PC-9 (cell line): Measurements from ENCODE around the gene GLB1L. TPM values are rescaled to one million over a fixed set of nuclear protein-coding genes. Genes with fewer than 3 reads are reported as not detected.
"Not testable (repeated sequence)": the region's sequence is repeated elsewhere in the genome, so short reads cannot be mapped to it uniquely, and the experiment has no call there.

Source experiments
- BruUV-seq: library from RNA; stranded (reverse); fragments of 400-500 nt; replicated peaks from 2 replicates; lab custom pipeline; 2021; lab: Mats Ljungman, UMichigan
- CTCF ChIA-PET: fragments of 300-600 bp; sonication (Branson Sonifier 250); formaldehyde crosslinking; loops from one replicate; lab custom pipeline; 2022; ENCODE audit warnings: antibody characterized with exemption; lab: Charles Lee
- POLR2A ChIA-PET: fragments of 300-600 bp; sonication (Branson Sonifier 250); formaldehyde crosslinking; loops from one replicate; lab custom pipeline; 2022; ENCODE audit warnings: antibody characterized with exemption; ENCODE audit not compliant: unreplicated experiment; lab: Charles Lee
- DNase-seq, 2 experiments: peaks; one replicate each; pipeline versions ENCODE4 v3.0.0 to v3.0.0-alpha.2; 2015 to 2022; ENCODE audit warnings: mixed read lengths in 1 of 2
- H2AFZ ChIP-seq: fragments of 200-600 bp; sonication (generic); 2 replicates; pipeline ENCODE4 v1.8.1; 2017; ENCODE audit warnings: antibody characterized with exemption
- H3F3A ChIP-seq: fragments of 200-600 bp; sonication (generic); 2 replicates; pipeline ENCODE4 v1.8.1; 2017; ENCODE audit warnings: antibody characterized with exemption, mild to moderate bottlenecking, low read depth; ENCODE audit not compliant: insufficient read depth
- H3K27ac ChIP-seq: fragments of 200-600 bp; sonication (generic); 2 replicates; pipeline ENCODE4 v1.6.1; 2016; ENCODE audit warnings: mixed run types
- H3K27me3 ChIP-seq: fragments of 200-600 bp; sonication (generic); 2 replicates; pipeline ENCODE4 v1.6.1; 2016; ENCODE audit warnings: low read depth, mixed run types; ENCODE audit not compliant: insufficient read depth
- H3K36me3 ChIP-seq: fragments of 200-600 bp; sonication (generic); 2 replicates; pipeline ENCODE4 v1.6.1; 2016; ENCODE audit warnings: low read depth, mixed run types
- H3K4me1 ChIP-seq: fragments of 200-600 bp; sonication (generic); replicated peaks from 2 replicates; pipeline ENCODE4 v1.6.1; 2016; ENCODE audit warnings: mixed run types; ENCODE audit not compliant: insufficient read depth
- H3K4me2 ChIP-seq: fragments of 200-600 bp; sonication (generic); 2 replicates; pipeline ENCODE4 v1.6.1; 2017; ENCODE audit warnings: mixed run types
- H3K4me3 ChIP-seq: fragments of 200-600 bp; sonication (generic); 2 replicates; pipeline ENCODE4 v1.6.1; 2016; ENCODE audit warnings: mixed run types
- H3K79me2 ChIP-seq: fragments of 200-600 bp; sonication (generic); 2 replicates; pipeline ENCODE4 v1.6.1; 2017; ENCODE audit warnings: low read depth, mixed run types
- H3K9me2 ChIP-seq: fragments of 200-600 bp; sonication (generic); 2 replicates; pipeline ENCODE4 v1.8.1; 2017; ENCODE audit warnings: mild to moderate bottlenecking; ENCODE audit not compliant: insufficient read depth
- H3K9me3 ChIP-seq: fragments of 200-600 bp; sonication (generic); 2 replicates; pipeline ENCODE4 v1.8.1; 2016; ENCODE audit warnings: low read depth; ENCODE audit not compliant: insufficient read depth
- H4K20me1 ChIP-seq: fragments of 200-600 bp; sonication (generic); 2 replicates; pipeline ENCODE4 v1.8.1; 2017; ENCODE audit not compliant: insufficient read depth
- CTCF ChIP-seq: fragments of 200-600 bp; sonication (generic); conservative IDR thresholded peaks from 2 replicates; pipeline ENCODE4 v1.6.1; 2017; ENCODE audit warnings: mixed run types, antibody characterized with exemption, mild to moderate bottlenecking, moderate library complexity
- EZH2 ChIP-seq: fragments of 200-600 bp; sonication (generic); IDR thresholded peaks from 2 replicates; pipeline ENCODE4 v1.8.0; 2017; ENCODE audit warnings: antibody characterized with exemption, low read depth
- intact Hi-C: fragments of 100-400 bp; cut with micrococcal nuclease; formaldehyde crosslinking; loops from one replicate; pipeline ENCODE4 v1.10.0; 2022; ENCODE audit not compliant: unreplicated experiment
- total RNA-seq: library from RNA; stranded (reverse); gene quantifications from 2 replicates; pipeline ENCODE4 v1.2.3, GENCODE V29; 2021

The GLB1L gene
- total RNA-seq, 1 experiment from 2014 or later = 10.8 TPM

- H2AFZ ChIP-seq = no peak overlapping the region
- TF ChIP-seq EZH2 (no peak), CTCF (no peak)
- H3K9me3 ChIP-seq = no peaks in the 10 kb centered on the region
- H3K4me3 ChIP-seq = no peak overlapping the region
- DNase-seq = no peak
- POLR2A ChIA-PET = interaction anchor here (0.6 kb wide), 1 partner anchor 13 kb away, joined by 7 read pairs; no protein-coding TSS in a partner anchor
- no peaks in the 10 kb centered on the region for H4K20me1 ChIP-seq
- intact Hi-C loops = no loop called here
- H3K36me3 ChIP-seq = no peaks in the 10 kb centered on the region
- no peaks in the 10 kb centered on the region for H3K27me3 ChIP-seq
- BruUV-seq = no TSS peak
- no peaks in the 10 kb centered on the region for H3K9me2 ChIP-seq
- no peak overlapping the region for H3K27ac ChIP-seq
- H3F3A ChIP-seq = peaks cover 14% of the 10 kb centered on the region; the same call in 1 of the 2 replicates
- H3K79me2 ChIP-seq = no peaks in the 10 kb centered on the region
- no peak overlapping the region for H3K4me2 ChIP-seq
- CTCF ChIA-PET = no interaction called here
- peaks cover 18% of the 10 kb centered on the region for H3K4me1 ChIP-seq
Observed at GRCh38 chr2:219204425-219205164, 40.6 kb downstream of the GLB1L start.

- POLR2A ChIA-PET, intact Hi-C loops, CTCF ChIA-PET: not testable (repeated sequence)
Observed at GRCh38 chr2:219201331-219201730, 43.9 kb downstream of the GLB1L start.

GRCh38 chr2:219200502-219201326 lies 44.5 kb downstream of the GLB1L start:
- H3K9me3 ChIP-seq, H2AFZ ChIP-seq, H4K20me1 ChIP-seq, H3F3A ChIP-seq, H3K27me3 ChIP-seq, POLR2A ChIA-PET, H3K79me2 ChIP-seq, BruUV-seq, H3K4me1 ChIP-seq, H3K4me3 ChIP-seq, CTCF ChIA-PET, H3K4me2 ChIP-seq, DNase-seq, intact Hi-C loops, H3K36me3 ChIP-seq, H3K9me2 ChIP-seq, H3K27ac ChIP-seq: not testable (repeated sequence)

More at GRCh38 chr2:219201331-219201730, 43.9 kb downstream of the GLB1L start:
- not testable (repeated sequence) for H3F3A ChIP-seq, H3K9me2 ChIP-seq, H3K27me3 ChIP-seq, H3K79me2 ChIP-seq, H2AFZ ChIP-seq, H4K20me1 ChIP-seq, H3K27ac ChIP-seq, H3K9me3 ChIP-seq, H3K4me1 ChIP-seq, H3K4me3 ChIP-seq, H3K36me3 ChIP-seq, DNase-seq, BruUV-seq, H3K4me2 ChIP-seq
